22Rv1 (cell line): ENCODE measurements around the gene TFF2.

ENCODE experiments used
- CTCF ChIP-seq: fragments of 450-650 bp; IDR thresholded peaks from 2 replicates; pipeline ENCODE4 v1.5.1; 2017; ENCODE audit warnings: mild to moderate bottlenecking
- ZFX ChIP-seq: fragments of 450-650 bp; IDR thresholded peaks from 2 replicates; pipeline ENCODE4 v1.6.1; 2017; ENCODE audit warnings: antibody characterized with exemption, borderline replicate concordance

- peak; percentile 40 for TF ChIP-seq CTCF
- TF ChIP-seq ZFX = no peak
Measured at GRCh38 chr21:42337830-42338728, 12.7 kb downstream of the TFF2 start.
